Measurements from ENCODE around the gene C10orf67.

The C10orf67 gene

GRCh38 chr10:23171232-23171876, 173.2 kb downstream of the C10orf67 start:
- TF ChIP-seq GATA3 (IDR thresholded peaks at IDR 0.05; ENCODE audit: low read depth, low read length) (no peak), GATA2 (IDR thresholded peaks at IDR 0.05; ENCODE audit: low read depth, low read length) (no peak)

- no peak for TF ChIP-seq GATA2 (IDR thresholded peaks at IDR 0.05; ENCODE audit: low read depth, low read length)
- TF ChIP-seq GATA3 (IDR thresholded peaks at IDR 0.05; ENCODE audit: low read depth, low read length) = no peak
Measured at GRCh38 chr10:23158370-23158769, 186.2 kb downstream of the C10orf67 start.

GRCh38 chr10:23157691-23158369, 186.8 kb downstream of the C10orf67 start:
- TF ChIP-seq GATA3 (IDR thresholded peaks at IDR 0.05; ENCODE audit: low read depth, low read length) (no peak), GATA2 (IDR thresholded peaks at IDR 0.05; ENCODE audit: low read depth, low read length) (no peak)

GRCh38 chr10:23157239-23157681, 187.3 kb downstream of the C10orf67 start:
- no peak for TF ChIP-seq GATA2 (IDR thresholded peaks at IDR 0.05; ENCODE audit: low read depth, low read length)
- TF ChIP-seq GATA3 (IDR thresholded peaks at IDR 0.05; ENCODE audit: low read depth, low read length) = no peak

- TF ChIP-seq GATA3 (IDR thresholded peaks at IDR 0.05; ENCODE audit: low read depth, low read length) (no peak), GATA2 (IDR thresholded peaks at IDR 0.05; ENCODE audit: low read depth, low read length) (no peak)
Measured at GRCh38 chr10:23156447-23157150, 188.0 kb downstream of the C10orf67 start.

- no peak for TF ChIP-seq GATA3 (IDR thresholded peaks at IDR 0.05; ENCODE audit: low read depth, low read length)
Measured at GRCh38 chr10:23155169-23155568, 189.4 kb downstream of the C10orf67 start.
